Measurements from ENCODE around the gene SLC39A12.

Gene SLC39A12

GRCh38 chr10:17951868-17952371 is at the start of gene SLC39A12:
SLC39A12 (plus strand) TSS chr10:17951918; CDS start chr10:17953277, 1,359 bp downstream.
- DNase-seq (ENCODE audit: low spot score): no peak
- no peak within 1 kb of the TSS for H3K27ac ChIP-seq
- no peak for TF ChIP-seq CTCF (IDR thresholded peaks at IDR 0.05)
- H3K4me3 ChIP-seq: no peak within 1 kb of the TSS

- DNase-seq (ENCODE audit: low spot score): no peak
- no peak overlapping the region for H3K4me3 ChIP-seq
- H3K27ac ChIP-seq: no peak overlapping the region
- no peak for TF ChIP-seq CTCF (IDR thresholded peaks at IDR 0.05)
These were observed 47.2 kb upstream of the SLC39A12 start for GRCh38 chr10:17904564-17904963.

- no peak for DNase-seq (ENCODE audit: low spot score)
- TF ChIP-seq CTCF (IDR thresholded peaks at IDR 0.05): no peak
- H3K4me3 ChIP-seq: no peak overlapping the region
- H3K27ac ChIP-seq: no peak overlapping the region
These were observed 46.2 kb upstream of the SLC39A12 start for GRCh38 chr10:17905491-17905890.

GRCh38 chr10:17906002-17906401 is 45.7 kb upstream of the SLC39A12 start:
- TF ChIP-seq CTCF (IDR thresholded peaks at IDR 0.05): no peak
- Histone ChIP-seq H3K27ac (no peak overlapping the region), H3K4me3 (no peak overlapping the region)
- no peak for DNase-seq (ENCODE audit: low spot score)

GRCh38 chr10:17907641-17908040 is 44.1 kb upstream of the SLC39A12 start:
- TF ChIP-seq CTCF (IDR thresholded peaks at IDR 0.05): no peak
- DNase-seq (ENCODE audit: low spot score): no peak
- Histone ChIP-seq H3K4me3 (no peak overlapping the region), H3K27ac (no peak overlapping the region)

- TF ChIP-seq CTCF (IDR thresholded peaks at IDR 0.05): no peak
- DNase-seq (ENCODE audit: low spot score): no peak
- no peak overlapping the region for H3K4me3 ChIP-seq
- no peak overlapping the region for H3K27ac ChIP-seq
These were observed 41.5 kb upstream of the SLC39A12 start for GRCh38 chr10:17910125-17910789.

- no peak for TF ChIP-seq CTCF (IDR thresholded peaks at IDR 0.05)
- Histone ChIP-seq H3K4me3 (no peak overlapping the region), H3K27ac (no peak overlapping the region)
- no peak for DNase-seq (ENCODE audit: low spot score)
These were observed 39.0 kb upstream of the SLC39A12 start for GRCh38 chr10:17912754-17913153.
